ENCODE results near the gene GAPVD1.
"Not testable (repeated sequence)": the region's sequence is repeated elsewhere in the genome, so short reads cannot be mapped to it uniquely, and the experiment has no call there.

The GAPVD1 gene

DNA sequence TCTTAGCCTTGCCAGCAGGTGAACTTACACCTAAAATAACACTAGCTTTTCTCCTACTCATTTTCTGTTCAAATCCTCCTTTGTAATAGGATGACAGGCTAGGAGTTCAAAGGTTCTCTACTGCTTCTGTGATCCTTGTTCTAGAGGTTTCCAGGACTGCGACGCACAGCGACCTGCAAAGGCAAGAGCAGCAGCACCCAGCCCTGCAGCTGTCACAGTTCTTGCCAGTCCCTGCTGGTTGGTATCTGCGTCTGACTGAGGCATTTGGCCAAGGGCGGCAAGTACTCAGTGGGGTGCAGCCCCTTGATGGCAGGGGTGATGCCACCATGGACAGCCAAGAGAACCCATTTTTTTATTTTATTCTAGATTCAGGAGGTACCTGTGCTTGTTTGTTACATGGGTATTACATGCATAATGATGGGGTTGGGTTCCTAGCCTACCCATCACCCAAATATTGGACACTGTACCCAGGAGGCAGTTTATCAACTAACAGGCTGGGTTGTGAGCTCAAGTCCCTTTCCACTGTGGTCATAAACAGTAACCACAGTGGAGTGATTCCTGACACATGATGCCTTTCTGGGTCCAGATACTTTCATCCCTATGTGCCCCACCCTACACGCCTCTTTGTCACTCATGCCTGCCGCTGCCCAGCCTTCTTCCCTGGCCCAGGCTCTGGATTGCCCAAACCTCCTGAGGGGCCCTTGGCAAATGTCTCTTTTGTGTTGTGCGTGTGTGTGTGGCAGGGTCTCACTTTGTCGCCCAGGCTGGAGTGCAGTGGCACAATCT lies 111.0 kb downstream of the GAPVD1 start:
- no peak for DNase-seq (ENCODE audit: low read depth in 2 of 2)

- DNase-seq (ENCODE audit: low read depth in 2 of 2), result peak; percentile 48 to 50
These were observed 113.0 kb downstream of the GAPVD1 start for GRCh38 chr9:125374443-125375309.

DNA sequence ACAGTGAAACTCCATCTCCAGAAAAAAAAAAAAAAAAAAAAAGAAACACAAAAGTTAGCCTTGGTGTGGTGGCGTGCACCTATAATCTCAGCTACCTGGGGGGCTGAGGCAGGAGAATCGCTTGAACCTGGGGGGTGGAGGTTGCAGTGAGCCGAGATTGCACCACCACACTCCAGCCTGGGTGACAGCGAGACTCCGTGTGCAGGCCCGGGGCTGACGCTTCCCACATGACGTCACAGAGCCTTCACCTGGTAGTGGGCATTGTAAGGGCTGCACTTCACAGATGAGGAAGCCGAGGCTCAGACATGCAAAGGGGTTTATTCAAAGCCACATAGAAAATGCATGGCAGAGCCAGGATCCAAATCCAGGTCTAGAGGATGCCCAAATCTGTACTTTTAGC lies 114.2 kb downstream of the GAPVD1 start:
- DNase-seq (ENCODE audit: low read depth in 2 of 2), result no peak

DNA sequence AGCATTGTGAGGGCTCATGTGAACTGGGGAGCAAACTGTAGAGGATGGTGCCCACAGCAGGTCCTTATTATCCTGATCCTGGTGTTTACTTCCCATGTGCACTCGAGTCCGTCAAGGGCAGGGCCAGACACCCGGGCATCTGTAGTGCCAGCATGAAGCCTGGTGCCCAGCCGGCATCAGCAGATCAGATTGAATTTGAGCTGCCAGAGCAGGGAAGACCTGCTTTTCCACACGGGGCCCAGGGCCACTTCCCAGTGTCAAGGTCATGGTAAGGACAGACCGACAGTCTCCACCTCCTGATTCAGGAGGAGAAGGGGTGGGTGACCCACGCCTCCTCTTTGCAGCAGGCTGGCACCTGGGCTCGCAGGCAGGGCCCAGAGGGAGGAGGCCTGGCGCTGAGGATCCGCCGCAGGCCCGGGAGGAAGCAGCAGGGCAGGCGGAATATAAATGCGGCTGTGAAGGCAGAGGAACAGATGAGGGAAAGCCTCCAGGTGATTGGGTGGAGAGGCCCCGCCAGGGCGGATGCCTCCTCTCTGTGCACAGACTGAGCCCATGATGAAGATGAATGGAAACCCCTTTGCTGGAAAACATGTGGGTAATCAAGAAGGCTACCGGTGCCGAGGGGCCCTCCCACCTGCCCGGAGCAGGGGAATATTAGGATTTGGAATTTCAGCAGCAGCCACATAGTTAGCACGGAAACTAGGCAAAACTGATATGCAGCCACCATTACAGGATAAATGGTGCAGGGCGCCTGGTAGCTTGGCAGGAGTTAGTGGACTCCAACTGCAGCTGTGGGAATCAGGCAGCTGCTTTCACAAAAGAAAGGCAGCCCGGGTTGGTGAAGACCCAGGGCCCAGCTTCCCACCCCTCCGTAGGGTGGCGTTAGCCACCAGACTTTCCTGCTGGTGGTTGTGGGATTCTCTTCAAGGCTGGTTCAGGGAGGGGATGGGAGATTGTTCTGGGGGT lies 114.9 kb downstream of the GAPVD1 start:
- DNase-seq (ENCODE audit: low read depth in 2 of 2), result no peak

DNA sequence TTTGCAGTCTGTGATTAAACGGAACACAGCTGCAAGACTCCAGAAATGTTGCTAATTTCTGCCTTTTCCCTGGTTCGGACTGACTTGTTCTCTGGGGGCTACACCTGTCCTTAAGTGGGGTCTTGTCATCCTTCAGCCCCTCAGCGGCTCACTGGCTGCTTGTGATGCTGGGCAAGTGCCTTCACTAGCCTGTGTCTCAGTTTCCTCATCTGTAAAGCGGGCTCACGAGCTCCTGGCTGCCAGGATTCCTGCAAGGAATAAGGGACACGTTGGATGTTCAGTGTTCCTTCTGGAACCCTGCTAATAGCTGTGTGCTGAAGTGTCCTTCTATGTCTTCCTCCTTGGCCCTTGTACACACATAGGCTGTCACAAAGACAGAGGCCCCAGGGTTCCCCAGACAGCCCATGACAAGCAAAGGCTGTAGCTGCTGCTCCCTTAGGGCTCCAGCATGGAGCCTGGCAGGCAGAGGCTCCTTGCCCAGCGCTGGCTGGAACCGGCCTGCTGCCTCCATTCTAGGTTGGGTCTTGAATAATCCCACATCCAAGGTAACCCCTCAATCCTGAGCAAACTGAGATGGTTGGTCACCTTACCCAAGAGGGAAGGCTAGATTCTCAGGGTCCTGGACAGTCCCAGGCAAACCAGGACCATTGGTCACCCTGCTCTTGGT lies 116.1 kb downstream of the GAPVD1 start:
- no peak for DNase-seq (ENCODE audit: low read depth in 2 of 2)

GRCh38 chr9:125378778-125379177 lies 117.2 kb downstream of the GAPVD1 start:
- no peak for DNase-seq (ENCODE audit: low read depth in 2 of 2)

DNA sequence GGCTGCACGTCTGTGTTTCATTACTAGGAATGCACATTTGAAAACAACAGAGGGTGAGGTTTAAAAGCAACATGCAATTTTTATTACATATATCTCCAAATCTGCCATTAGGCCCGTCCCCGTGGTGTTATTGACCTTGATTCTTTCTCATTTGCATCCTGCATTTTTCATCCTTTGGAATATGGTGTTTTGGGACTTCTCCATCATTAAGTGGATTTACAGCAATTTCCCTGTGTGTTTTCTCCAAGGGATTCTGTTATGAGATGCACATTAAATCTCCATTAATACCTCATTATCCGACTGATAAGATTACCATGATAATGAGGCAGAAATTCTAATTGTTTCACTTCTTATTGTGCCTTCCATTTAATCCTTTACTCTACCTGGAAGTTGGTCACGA lies 117.6 kb downstream of the GAPVD1 start:
- DNase-seq (ENCODE audit: low read depth in 2 of 2), result no peak

DNA sequence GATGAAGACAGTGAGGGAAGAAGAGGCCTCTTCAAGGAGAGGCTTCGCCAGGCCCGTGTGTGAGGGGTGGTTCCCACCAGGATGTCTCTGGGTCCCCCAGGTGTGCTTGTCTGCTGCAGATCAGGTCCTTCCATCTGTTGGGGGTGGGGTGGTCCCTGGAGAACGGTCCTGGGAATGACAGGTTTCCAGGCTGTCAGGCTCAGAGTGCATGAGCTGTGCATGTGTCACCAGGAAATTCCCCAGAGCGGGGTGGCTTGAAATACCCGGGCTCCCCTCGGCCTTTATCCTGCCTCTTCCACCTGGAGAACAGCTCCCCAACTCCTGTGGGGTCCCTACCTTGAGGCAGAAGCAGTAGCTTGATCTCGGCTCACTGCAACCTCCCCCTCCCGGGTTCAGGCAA lies 118.8 kb downstream of the GAPVD1 start:
- no peak for DNase-seq (ENCODE audit: low read depth in 2 of 2)

DNA sequence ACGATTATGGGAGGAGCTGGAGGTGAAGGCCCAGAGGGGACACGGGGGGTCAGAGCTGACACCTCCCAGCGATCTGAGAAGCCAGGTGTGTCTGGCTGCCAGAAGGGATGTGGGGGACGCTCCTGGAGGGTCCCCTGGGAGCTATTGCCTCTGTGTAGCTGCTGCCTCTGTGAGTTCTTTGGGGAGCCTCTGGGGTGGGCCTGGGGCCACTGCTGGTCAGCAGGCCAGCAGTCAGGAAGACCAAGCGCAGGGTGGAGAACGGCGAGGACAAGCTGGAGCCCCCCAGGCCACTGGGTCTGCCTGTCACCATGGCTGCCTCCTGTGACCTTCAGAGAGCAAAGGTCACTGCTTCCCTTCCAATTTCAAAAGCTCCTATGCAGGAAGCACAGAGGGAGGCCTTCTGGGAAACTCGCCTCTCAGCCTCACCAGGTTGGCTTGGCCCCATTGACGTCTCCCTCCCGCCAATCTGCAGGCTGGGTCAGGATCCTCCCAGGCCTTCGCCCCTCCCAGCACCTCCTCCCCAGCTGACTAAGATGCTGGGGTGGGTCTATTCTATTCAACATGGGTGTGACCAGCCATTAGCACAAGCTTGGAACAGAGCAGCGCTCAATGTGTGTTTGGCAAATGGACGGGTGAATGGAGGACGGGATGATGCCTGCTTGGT lies 126.4 kb downstream of the GAPVD1 start:
- DNase-seq (ENCODE audit: low read depth in 2 of 2), result no peak

DNA sequence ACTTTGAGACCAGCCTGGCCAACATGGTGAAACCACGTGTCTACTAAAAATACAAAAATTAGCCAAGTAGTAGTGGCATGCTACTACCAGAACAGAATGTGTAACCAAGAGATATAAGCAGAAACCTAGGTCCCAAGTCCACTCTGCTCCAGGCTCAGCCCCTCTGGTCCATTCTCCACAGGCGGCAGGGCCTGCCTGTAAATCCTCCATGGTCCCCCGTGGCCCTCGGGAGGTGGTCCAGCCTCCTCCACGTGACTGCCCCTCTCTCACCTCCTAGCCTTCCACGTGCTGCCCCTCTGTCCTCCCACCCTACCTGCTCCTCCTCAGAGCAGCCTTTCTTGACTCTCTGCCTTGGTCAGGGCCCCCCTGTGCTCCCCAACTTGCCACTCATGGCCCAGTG lies 127.4 kb downstream of the GAPVD1 start:
- DNase-seq (ENCODE audit: low read depth in 2 of 2), result no peak

DNA sequence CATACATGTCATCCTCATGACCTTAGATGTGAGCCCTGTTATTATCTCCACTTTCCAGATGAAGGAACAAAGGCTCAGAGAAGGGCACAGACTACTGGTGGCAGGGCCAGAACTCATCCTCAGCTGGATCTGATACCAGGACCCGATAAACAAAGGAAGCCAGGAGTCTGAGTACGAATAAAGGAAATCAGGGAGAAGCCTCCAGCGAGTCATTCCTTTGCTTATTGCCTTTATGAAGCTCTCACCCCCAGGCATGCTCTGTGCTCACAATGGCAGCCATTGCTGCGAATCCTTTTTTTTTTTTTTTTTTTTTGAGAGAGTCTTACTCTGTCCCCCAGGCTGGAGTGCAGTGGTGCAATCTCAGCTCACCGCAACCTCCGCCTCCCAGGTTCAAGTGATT lies 130.1 kb downstream of the GAPVD1 start:
- DNase-seq (ENCODE audit: low read depth in 2 of 2), result no peak

DNA sequence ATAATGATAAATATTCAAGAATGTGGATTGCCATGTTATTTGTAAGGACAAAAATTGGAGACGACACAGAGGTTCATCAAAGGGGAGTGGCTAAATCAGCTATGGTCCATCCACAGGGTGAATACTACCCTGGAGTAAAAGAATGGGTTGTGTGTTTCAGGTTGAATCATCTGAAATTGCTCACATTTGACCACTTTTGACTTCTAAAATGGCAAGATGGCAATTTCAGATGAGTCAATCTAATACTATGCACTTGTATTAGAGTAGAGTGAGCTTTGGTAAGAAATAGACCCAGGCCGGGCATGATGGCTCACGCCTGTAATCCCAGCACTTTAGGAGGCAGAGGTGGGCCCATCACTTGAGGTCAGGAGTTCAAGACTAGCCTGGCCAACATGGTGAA lies 131.8 kb downstream of the GAPVD1 start:
- no peak for DNase-seq (ENCODE audit: low read depth in 2 of 2)

GRCh38 chr9:125396799-125397198 lies 135.2 kb downstream of the GAPVD1 start:
- no peak for DNase-seq (ENCODE audit: low read depth in 2 of 2)

- no peak for DNase-seq (ENCODE audit: low read depth in 2 of 2)
These were observed 136.1 kb downstream of the GAPVD1 start for GRCh38 chr9:125397736-125398135.

DNA sequence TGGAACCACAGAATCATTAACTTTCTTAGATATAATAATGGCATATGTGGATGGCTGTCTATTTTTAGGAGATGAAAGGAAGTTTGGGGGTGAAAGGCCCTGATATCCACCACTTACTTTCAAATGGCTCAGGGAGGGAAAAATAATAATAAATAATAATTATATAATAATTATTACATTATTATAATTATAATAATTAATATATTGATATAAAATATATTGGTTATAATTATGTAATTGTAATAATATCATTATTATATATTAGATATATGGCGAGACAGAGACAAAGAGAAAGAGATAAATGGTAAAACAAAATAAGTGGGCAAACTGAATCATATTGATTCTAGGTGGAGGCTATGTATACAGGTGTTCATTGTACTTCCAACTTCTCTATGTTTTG lies 136.6 kb downstream of the GAPVD1 start:
- DNase-seq (ENCODE audit: low read depth in 2 of 2), result no peak

DNA sequence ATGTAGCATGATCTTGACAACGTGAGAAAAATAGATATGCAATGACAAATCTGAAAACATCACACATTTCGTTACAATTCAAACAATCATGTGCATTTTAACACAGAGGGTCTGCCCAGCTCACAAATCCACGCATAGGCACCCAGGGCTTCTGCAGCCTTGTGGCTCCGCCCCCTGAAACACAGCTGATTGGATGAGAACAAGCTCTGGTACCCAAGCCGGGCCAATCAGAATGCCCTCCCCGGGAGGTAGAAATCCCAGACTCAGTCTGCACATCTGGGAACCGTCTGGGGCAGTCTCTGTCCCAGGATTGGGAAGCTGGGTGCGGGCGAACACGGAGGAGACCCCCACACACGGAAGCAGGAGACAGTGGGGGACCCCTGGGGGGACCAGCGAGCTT lies 137.5 kb downstream of the GAPVD1 start:
- DNase-seq (ENCODE audit: low read depth in 2 of 2), result no peak

- DNase-seq (ENCODE audit: low read depth in 2 of 2), result no peak
These were observed 138.0 kb downstream of the GAPVD1 start for GRCh38 chr9:125399666-125400065.

- not testable (repeated sequence) for DNase-seq (ENCODE audit: low read depth in 2 of 2)
These were observed 138.6 kb downstream of the GAPVD1 start for GRCh38 chr9:125400232-125400631.

- DNase-seq (ENCODE audit: low read depth in 2 of 2), result no peak
These were observed 139.4 kb downstream of the GAPVD1 start for GRCh38 chr9:125400725-125401716.

DNA sequence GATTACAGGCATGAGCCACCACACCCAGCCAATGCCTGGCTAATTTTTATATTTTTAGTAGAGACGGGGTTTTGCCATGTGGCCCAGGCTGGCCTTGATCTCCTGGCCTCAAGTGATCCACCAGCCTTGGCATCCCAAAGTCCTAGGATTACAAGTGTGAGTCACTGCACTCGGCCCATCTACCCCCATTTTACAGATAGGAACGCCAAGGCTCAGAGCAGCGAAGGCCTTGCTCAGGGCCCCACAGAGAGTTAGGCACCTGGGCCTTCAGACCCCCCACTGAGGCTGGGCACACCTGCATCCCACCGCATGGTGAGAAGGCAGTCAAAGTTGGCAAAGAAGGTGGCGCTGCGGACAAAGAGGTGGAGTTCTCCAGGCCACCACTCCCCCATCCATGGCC lies 143.1 kb downstream of the GAPVD1 start:
- no peak for DNase-seq (ENCODE audit: low read depth in 2 of 2)

Measured in stimulated activated CD8-positive, alpha-beta memory T cell treated with anti-CD3 and anti-CD28 coated beads, Interleukin-15, amount 100 ng/mL, for 48 hours (primary cell).